G401 (cell line): ENCODE data around the gene ARID1A. TPM values are rescaled to one million over a fixed set of nuclear protein-coding genes. Genes with fewer than 3 reads are reported as not detected.
"Not testable (repeated sequence)": the region's sequence is repeated elsewhere in the genome, so short reads cannot be mapped to it uniquely, and the experiment has no call there.

Source experiments
- DNase-seq: peaks from one replicate; pipeline ENCODE4 v3.0.0-alpha.2; 2015; ENCODE audit warnings: low spot score
- in situ Hi-C: cut with HindIII; loops from 2 replicates; pipeline ENCODE4 v1.10.0; 2016; ENCODE audit warnings: low sequenced_read_pairs, mixed read lengths
- total RNA-seq: library from RNA; depleted of rRNA; stranded (reverse); fragments of >200 nt; shearing (Covaris generic); gene quantifications from 2 replicates; pipeline ENCODE4 v1.2.3, GENCODE V29; 2014

ARID1A gene
- total RNA-seq, 1 experiment from 2014 or later = 21.5 TPM

GRCh38 chr1:26797627-26798026 lies 101.8 kb downstream of the ARID1A start:
- in situ Hi-C loops = no loop called here

GRCh38 chr1:26799479-26800142 lies 103.8 kb downstream of the ARID1A start:
- in situ Hi-C loops = no loop called here
- peak; percentile 98 for DNase-seq

More at GRCh38 chr1:26797627-26798026, 101.8 kb downstream of the ARID1A start:
- no peak for DNase-seq

GRCh38 chr1:26803932-26804331 lies 108.1 kb downstream of the ARID1A start:
- in situ Hi-C loops, DNase-seq: not testable (repeated sequence)

GRCh38 chr1:26810105-26810504 lies 114.3 kb downstream of the ARID1A start:
- peak; percentile 77 for DNase-seq
- in situ Hi-C loops = not testable (repeated sequence)

- no peak for DNase-seq
- in situ Hi-C loops = no loop called here
Measured at GRCh38 chr1:26811057-26811456, 115.2 kb downstream of the ARID1A start.

- in situ Hi-C loops = no loop called here
- DNase-seq = no peak
Measured at GRCh38 chr1:26811708-26812107, 115.9 kb downstream of the ARID1A start.

- in situ Hi-C loops = no loop called here
- no peak for DNase-seq
Measured at GRCh38 chr1:26814377-26814776, 118.6 kb downstream of the ARID1A start.

GRCh38 chr1:26814893-26815292 lies 119.1 kb downstream of the ARID1A start:
- in situ Hi-C loops = no loop called here
- DNase-seq = no peak

- in situ Hi-C loops = no loop called here
Measured at GRCh38 chr1:26820784-26821269, 125.0 kb downstream of the ARID1A start.

GRCh38 chr1:26822737-26823395 lies 127.1 kb downstream of the ARID1A start:
- no peak for DNase-seq
- in situ Hi-C loops = no loop called here

More at GRCh38 chr1:26820784-26821269, 125.0 kb downstream of the ARID1A start:
- no peak for DNase-seq

GRCh38 chr1:26824731-26825130 lies 128.9 kb downstream of the ARID1A start:
- in situ Hi-C loops = no loop called here
- DNase-seq = no peak

GRCh38 chr1:26826261-26827105 lies 130.7 kb downstream of the ARID1A start, which contains the start of gene ZDHHC18:
Gene ZDHHC18, plus strand, starts transcription at chr1:26826688. Its CDS starts 117 bp downstream, at chr1:26826805.
- peak; percentile 63 for DNase-seq
- in situ Hi-C loops = no loop called here

GRCh38 chr1:26827106-26827604 lies 131.3 kb downstream of the ARID1A start:
- no peak for DNase-seq
- in situ Hi-C loops = no loop called here

GRCh38 chr1:26827663-26828062 lies 131.8 kb downstream of the ARID1A start:
- in situ Hi-C loops = no loop called here
- no peak for DNase-seq

- in situ Hi-C loops = no loop called here
- DNase-seq = no peak
Measured at GRCh38 chr1:26828411-26828991, 132.7 kb downstream of the ARID1A start.

- in situ Hi-C loops = no loop called here
- no peak for DNase-seq
Measured at GRCh38 chr1:26829184-26829911, 133.5 kb downstream of the ARID1A start.

- DNase-seq = no peak
- in situ Hi-C loops = no loop called here
Measured at GRCh38 chr1:26831059-26831458, 135.2 kb downstream of the ARID1A start.
